Left ventricle myocardium inferior (tissue), 1 donor: ENCODE measurements around the gene CDK2AP2. TPM values are rescaled to one million over a fixed set of nuclear protein-coding genes. Genes with fewer than 3 reads are reported as not detected.
"Not testable (repeated sequence)": the region's sequence is repeated elsewhere in the genome, so short reads cannot be mapped to it uniquely, and the experiment has no call there.

Experiments
- DNase-seq: peaks from one replicate; pipeline ENCODE4 v3.0.0-alpha.2; 2020
- H3K27ac ChIP-seq: fragments of 200-600 bp; replicated peaks from 2 replicates; pipeline ENCODE4 v1.8.0; 2021
- H3K27me3 ChIP-seq: fragments of 200-600 bp; 2 replicates; pipeline ENCODE4 v1.8.0; 2021; ENCODE audit warnings: low read depth
- H3K36me3 ChIP-seq: fragments of 200-600 bp; 2 replicates; pipeline ENCODE4 v1.8.0; 2021
- H3K4me1 ChIP-seq: fragments of 200-600 bp; 2 replicates; pipeline ENCODE4 v1.8.0; 2021
- H3K4me3 ChIP-seq: fragments of 200-600 bp; 2 replicates; pipeline ENCODE4 v1.8.0; 2021; ENCODE audit warnings: mild to moderate bottlenecking, moderate library complexity
- H3K9me3 ChIP-seq: fragments of 200-600 bp; replicated peaks from 2 replicates; pipeline ENCODE4 v1.8.0; 2021
- intact Hi-C: fragments of 100-400 bp; cut with micrococcal nuclease; formaldehyde crosslinking; loops from one replicate; pipeline ENCODE4 v1.11.0; 2022
- total RNA-seq: library from RNA; stranded (reverse); fragmentation: NEBNext Ultra II Directional; extraction: Animal tissue kit (Norgen Biotek cat#: 25700); gene quantifications from one replicate; pipeline ENCODE4 v1.2.1, GENCODE V29; 2021
- TF ChIP-seq, protein P1 (sequence below): fragments of 200-600 bp; IDR thresholded peaks from 2 replicates; pipeline ENCODE4 v1.8.0; 2021; ENCODE audit warnings: antibody characterized with exemption, mild to moderate bottlenecking, borderline replicate concordance
- donor health status: DM: no; HTN: yes; CAD: no; lungs with severe emphysema.

CDK2AP2 gene
- total RNA-seq, 1 donor from 2014 or later, result 66.1 TPM

DNA sequence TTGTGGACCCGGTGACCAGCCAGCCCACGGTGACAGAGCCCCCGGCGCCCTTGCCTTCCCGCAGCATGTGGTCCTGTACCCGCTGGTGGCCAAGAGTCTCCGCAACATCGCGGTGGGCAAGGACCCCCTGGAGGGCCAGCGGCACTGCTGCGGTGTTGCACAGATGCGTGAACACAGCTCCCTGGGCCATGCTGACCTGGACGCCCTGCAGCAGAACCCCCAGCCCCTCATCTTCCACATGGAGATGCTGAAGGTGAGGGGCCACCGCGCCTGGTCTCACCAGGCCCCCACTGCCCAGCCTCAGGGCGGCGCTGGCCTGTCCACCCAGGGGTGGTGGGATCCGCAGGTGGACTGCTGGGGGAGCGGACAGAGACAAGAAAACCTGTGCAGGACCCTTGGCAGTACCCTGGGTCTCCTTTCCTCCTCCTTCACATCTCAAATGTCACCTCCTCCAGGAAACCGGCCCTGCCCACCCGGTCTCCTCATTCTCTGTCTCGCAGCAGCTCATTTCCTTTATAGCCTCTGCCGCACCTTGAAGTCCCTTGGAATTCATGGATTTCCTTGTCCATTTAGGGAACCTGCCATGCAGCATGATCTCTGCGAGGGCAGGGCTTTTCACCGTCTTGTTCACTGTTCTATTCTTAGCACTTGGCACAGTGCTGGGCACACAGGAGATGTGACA is 18.6 kb downstream of the CDK2AP2 start:
- intact Hi-C loops, result no loop called here
- Histone ChIP-seq H3K4me3 (no peak overlapping the region), H3K36me3 (peaks cover 66% of the 10 kb centered on the region), H3K27ac (no peak overlapping the region), H3K9me3 (no peaks in the 10 kb centered on the region), H3K4me1 (peaks cover 27% of the 10 kb centered on the region), H3K27me3 (no peaks in the 10 kb centered on the region)
- TF ChIP-seq, protein P1, sequence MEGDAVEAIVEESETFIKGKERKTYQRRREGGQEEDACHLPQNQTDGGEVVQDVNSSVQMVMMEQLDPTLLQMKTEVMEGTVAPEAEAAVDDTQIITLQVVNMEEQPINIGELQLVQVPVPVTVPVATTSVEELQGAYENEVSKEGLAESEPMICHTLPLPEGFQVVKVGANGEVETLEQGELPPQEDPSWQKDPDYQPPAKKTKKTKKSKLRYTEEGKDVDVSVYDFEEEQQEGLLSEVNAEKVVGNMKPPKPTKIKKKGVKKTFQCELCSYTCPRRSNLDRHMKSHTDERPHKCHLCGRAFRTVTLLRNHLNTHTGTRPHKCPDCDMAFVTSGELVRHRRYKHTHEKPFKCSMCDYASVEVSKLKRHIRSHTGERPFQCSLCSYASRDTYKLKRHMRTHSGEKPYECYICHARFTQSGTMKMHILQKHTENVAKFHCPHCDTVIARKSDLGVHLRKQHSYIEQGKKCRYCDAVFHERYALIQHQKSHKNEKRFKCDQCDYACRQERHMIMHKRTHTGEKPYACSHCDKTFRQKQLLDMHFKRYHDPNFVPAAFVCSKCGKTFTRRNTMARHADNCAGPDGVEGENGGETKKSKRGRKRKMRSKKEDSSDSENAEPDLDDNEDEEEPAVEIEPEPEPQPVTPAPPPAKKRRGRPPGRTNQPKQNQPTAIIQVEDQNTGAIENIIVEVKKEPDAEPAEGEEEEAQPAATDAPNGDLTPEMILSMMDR, result no peak
- DNase-seq, result no peak

GRCh38 chr11:67486481-67487195 is 21.3 kb downstream of the CDK2AP2 start:
- peaks cover 43% of the 10 kb centered on the region for H3K4me1 ChIP-seq
- no peaks in the 10 kb centered on the region for H3K27me3 ChIP-seq
- TF ChIP-seq, protein P1, result no peak
- H3K9me3 ChIP-seq, result no peaks in the 10 kb centered on the region
- no peak overlapping the region for H3K27ac ChIP-seq
- DNase-seq, result no peak
- H3K4me3 ChIP-seq, result no peak overlapping the region
- intact Hi-C loops, result no loop called here
- H3K36me3 ChIP-seq, result peaks cover 39% of the 10 kb centered on the region

DNA sequence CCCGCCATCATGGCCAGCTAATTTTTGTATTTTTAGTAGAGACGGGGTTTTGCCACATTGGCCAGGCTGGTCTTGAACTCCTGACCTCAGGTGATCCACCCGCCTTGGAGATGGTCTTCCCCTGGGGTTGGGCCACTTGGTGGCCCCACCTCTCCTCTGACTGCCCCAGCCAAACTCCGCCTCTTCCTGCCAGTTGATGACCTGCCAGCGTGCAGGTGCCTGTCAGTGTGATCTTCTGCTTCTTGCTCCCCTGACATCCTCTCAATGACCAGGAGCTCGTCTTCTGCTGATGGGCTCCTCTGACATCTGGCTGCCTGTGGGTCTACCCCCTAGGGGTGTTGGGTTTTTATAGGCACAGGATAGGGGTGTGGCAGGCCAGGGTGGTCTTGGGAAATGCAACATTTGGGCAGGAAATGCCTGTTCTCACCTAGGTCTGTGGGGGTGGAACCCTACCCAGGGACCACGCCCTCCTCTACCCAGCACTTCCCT is 22.0 kb downstream of the CDK2AP2 start:
- H3K9me3 ChIP-seq, DNase-seq, H3K27me3 ChIP-seq, intact Hi-C loops, H3K4me3 ChIP-seq, H3K27ac ChIP-seq: not testable (repeated sequence)
- Histone ChIP-seq H3K4me1 (peaks cover 43% of the 10 kb centered on the region), H3K36me3 (peaks cover 33% of the 10 kb centered on the region)

DNA sequence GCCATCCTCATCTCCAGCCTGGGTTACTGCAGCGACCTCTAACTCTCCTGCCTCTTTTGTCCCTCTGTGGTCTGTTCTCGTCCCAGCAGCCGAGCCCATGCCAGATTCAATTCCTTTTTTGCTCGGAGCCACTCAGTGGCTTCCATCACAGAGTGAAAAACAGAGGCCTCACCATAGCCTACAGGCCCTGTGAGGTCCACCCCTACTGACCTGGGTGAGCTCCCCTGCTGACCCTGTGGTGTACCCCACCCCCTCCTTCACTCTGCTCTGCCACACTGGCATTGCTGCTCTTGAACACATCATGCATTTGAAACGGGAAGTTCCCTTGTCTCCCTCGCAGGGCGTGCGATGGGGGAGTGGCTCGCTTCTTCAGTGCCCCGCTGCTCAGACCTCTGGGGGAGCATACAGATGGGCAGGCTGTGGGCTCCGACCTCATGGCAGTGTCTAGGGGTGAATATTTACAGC is 23.1 kb downstream of the CDK2AP2 start:
- Histone ChIP-seq H3K27ac (no peak overlapping the region), H3K4me1 (peaks cover 43% of the 10 kb centered on the region), H3K4me3 (no peak overlapping the region), H3K36me3 (peaks cover 23% of the 10 kb centered on the region), H3K27me3 (no peaks in the 10 kb centered on the region), H3K9me3 (no peaks in the 10 kb centered on the region)
- TF ChIP-seq, protein P1, result no peak
- intact Hi-C loops, result no loop called here
- no peak for DNase-seq

DNA sequence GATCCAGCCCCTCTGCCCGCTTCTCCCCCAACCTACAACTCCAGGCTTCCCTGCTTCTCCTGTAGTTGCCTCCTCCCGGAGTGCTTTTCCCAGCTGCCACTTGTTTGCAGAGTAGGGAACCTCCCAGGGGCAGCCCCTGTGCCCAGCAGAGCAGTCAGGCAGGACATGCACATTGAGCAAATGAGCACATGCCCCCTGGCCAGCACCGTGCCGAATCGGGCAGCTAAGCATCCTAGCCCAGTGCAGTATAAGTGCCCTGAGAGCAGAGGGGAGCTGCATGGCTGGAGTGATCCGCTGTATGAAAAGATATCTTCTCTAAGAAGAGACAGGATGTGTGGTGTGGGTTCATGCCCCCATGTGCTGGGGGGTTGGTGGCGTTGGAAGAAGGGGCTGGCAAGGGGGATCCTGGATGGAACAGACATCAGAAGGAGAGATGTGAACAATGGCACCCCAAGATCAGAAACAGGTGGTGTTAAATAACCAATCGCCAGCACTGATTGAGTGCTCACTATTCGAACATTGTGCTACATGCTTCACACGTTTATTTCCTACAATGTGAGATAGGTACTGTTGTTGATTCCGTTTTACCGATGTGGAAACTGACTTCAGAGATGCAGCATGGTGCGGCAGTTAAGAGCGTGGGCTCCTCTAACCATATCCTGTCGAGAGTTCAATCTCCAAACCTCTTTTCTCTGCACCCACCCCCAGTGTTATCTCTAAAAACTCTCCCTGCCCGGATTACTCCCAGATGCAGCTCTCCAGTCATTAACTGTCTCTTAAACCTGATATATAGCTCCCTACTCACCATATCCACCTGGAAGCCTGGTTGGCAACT is 23.9 kb downstream of the CDK2AP2 start:
- Histone ChIP-seq H3K27ac (peak overlapping the region; percentile 85), H3K9me3 (no peaks in the 10 kb centered on the region), H3K36me3 (peaks cover 16% of the 10 kb centered on the region), H3K4me1 (peaks cover 38% of the 10 kb centered on the region), H3K27me3 (peaks cover 3% of the 10 kb centered on the region), H3K4me3 (peak overlapping the region; percentile 68)
- no peak for DNase-seq
- TF ChIP-seq, protein P1, result no peak
- intact Hi-C loops, result no loop called here
